NCI-H748 treated with DMSO at 0.1 percent for 48 hours (cell line): Measurements from ENCODE around the gene WNT9B.

Source experiments
- DNase-seq: peaks from one replicate; lab custom pipeline; 2025; lab: John Stamatoyannopoulos, UW

The WNT9B gene

DNA sequence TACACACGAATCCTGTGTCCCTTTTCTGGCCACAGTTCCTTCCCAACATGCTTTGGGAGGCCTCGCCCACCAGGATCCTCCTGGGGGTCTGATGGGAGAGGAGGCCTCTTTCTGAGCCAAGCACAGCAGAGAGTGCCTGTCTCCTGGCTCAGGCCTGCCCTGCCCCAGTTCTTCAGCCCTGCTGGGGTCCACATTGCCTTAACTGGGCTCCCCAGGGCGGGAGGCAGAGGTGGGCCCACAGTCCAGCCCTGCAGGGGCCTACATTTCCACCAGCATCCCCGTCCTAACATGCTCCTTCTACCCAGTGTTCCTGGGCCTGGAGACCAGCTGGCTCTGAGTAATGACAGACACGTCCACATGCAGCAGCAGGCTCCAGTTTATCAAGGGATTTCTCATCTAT lies 29.6 kb downstream of the WNT9B start:
- DNase-seq: no peak

- DNase-seq: no peak
Observed at GRCh38 chr17:46882666-46883065, 31.3 kb downstream of the WNT9B start.

- DNase-seq: no peak
Observed at GRCh38 chr17:46883871-46884520, 32.6 kb downstream of the WNT9B start.

DNA sequence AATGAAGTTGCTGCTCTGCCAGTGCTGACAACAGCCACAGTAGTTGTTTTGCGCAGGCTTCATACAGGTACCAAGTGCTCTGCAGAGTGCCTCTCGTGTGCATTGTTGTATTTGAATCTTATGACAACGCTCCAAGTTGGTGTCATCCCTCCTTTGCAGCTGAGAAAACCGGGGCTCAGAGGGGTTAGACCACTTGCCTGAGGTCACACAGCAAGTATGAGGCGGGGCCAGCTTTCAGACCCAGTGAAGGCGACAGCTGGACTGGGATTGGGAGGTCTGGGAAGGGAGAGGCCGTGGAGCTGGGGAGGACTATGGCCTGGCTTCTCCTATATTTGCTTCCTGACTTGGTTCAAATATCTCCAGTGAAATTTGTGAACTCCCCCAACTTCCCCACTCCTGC lies 33.2 kb downstream of the WNT9B start:
- DNase-seq: no peak

DNA sequence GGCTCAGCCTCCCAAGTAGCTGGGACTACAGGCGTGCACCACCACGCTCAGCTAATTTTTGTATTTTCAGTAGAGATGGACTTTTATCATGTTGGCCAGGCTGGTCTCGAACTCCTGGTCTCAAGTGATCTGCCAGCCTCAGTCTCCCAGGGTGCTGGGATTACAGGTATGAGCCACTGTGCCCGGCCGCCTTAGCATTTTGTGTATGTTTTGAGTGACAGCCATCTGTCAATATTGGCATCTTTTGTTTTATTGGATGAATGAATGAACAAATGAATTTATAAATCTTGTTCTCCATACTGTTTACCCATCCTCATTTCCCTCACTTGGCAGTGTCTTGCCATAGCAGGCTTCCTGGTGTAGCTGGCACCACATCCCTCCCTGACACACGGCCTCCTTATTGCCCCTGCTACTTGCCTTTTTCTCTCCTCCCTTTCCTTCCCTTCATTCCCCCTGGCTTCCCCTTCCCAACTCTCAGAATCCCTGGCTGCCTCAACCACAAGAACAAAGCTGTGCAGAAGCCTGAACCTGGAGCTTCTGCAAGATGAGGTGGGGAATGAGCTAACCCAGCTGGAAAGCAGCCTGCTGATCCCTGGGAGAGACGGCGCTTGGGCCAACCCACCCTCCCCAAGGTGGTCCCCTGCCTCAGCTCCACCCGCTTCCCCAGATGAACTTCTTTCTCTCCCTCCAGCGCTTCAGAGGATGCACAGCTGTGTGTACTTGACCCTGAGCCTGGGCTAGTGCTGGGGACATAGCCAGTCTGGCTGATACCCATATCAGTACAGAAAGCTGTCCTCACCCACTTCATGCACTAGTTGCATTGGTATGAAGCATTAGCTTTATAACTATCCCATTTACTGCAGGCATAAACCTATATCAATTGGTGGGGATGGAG lies 34.3 kb downstream of the WNT9B start:
- no peak for DNase-seq

DNA sequence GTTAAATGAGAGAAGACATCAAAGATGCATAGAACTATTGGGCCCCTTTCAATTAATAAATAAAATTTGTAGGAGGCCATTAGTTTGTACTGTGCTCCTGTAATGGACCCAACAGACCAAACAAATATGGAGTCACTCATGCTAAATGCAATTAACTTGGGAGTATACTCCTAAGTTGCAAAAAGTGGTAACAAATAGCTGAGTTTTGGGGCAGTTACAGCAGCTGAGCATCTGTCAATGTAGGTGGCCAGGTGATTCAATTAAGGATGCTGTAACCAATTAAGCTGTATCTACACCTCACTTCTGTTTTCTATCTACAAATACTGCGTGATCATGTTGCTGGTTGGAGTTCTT lies 34.9 kb downstream of the WNT9B start:
- DNase-seq: no peak

DNA sequence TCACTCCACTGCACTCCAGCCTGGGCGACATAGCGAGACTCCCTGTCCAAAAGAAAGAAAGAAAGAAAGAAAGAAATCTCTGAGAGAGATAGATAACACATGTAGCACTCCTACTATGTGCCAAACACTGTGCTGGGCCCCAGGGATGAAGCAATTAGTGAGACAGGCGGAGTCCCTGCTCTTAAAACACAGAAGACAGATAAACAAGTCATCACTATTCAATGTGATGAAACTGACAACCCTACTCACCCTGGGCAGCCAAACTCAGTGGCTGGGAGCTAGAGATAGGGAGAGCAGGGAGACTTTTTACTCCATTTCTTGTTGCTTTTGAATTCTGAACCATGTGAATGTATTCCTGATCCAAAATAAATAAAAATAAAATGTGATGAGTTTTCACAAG lies 36.3 kb downstream of the WNT9B start:
- DNase-seq: no peak

GRCh38 chr17:46888727-46889126 lies 37.3 kb downstream of the WNT9B start:
- DNase-seq: no peak

DNA sequence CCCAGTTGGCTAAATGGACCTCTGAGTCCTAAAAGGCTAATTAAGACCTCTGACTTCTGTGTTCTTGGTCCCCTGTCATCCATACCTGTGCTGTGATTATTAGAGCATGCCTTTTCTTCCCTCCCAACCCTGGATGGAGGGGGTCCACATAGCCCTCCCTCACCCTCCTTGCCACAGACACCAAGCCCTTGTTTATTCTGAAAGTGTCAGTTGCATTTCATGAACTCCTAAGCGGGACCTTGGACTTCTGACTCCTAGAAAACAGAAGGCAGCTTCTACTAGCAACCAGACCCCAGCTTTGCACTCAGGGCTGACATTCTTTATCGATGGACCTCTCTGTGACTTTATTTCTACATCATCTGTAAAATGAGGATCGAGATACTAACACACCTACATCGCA lies 38.1 kb downstream of the WNT9B start:
- no peak for DNase-seq

GRCh38 chr17:46889992-46890564 lies 38.7 kb downstream of the WNT9B start:
- no peak for DNase-seq

DNA sequence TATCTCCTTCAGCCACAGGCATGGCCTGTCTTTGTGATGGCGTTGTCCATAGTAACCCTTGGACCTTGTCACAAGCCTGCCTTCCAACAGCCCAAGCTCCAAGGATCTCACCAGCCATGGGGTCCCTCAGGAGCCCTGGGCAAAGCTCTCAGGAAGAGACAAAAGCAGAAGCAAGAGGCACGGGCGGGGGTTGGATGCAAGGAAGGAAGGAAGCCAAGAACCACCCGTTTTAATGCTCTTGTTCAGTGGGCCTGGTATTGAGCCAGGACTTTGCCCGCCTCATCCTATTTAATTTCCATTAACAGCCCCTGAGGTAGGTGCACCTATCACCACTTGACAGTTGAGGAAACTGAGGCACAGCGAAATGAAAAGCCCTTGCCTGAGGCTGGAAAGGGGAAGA lies 39.3 kb downstream of the WNT9B start:
- DNase-seq: no peak

DNA sequence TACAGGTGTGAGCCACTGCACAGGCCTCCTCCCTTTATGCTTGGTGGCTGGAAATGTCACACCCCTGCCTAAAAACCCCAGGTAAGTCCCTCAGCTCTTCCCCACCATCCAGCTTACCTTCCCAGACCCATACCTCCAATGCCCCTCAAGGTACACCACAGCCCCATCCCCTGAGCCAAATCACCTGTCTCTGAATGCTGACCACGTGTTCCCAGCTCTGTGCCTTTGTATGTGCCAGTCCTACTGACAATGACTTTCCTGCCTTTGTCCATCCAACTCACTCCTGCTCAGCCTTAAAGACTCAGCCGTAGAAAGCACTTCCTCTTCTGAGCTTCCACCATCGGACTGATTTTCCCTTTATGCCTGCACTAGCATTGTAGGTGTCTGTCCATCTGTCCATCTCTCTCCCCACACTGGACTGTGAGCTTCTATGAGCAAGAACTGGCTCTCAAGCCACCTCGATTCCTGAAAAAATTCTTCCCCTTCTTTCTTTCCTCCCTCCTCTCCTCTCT lies 40.9 kb downstream of the WNT9B start:
- DNase-seq: no peak

DNA sequence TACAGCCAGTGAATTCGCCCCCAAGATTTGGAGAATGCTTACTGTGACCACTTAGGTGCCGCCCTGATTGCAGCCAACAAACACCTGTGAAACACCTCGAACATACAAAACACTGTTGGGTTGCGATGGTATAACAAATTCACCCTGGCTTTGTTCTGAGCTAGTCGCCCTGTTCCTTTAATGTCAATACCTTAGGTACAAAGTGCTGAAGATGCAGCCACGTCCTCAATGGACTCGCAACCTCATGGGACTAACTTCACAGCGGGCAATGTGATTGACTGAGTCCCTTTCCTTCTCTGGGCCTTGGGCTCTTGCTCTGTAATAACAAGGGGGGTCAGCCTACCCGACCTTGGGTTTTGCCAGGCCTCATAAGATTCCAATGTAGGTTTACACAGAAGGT lies 42.6 kb downstream of the WNT9B start:
- no peak for DNase-seq

- no peak for DNase-seq
Observed at GRCh38 chr17:46894476-46895151, 43.2 kb downstream of the WNT9B start.

- no peak for DNase-seq
Observed at GRCh38 chr17:46895171-46895570, 43.8 kb downstream of the WNT9B start.

- DNase-seq: no peak
Observed at GRCh38 chr17:46896991-46897390, 45.6 kb downstream of the WNT9B start.

DNA sequence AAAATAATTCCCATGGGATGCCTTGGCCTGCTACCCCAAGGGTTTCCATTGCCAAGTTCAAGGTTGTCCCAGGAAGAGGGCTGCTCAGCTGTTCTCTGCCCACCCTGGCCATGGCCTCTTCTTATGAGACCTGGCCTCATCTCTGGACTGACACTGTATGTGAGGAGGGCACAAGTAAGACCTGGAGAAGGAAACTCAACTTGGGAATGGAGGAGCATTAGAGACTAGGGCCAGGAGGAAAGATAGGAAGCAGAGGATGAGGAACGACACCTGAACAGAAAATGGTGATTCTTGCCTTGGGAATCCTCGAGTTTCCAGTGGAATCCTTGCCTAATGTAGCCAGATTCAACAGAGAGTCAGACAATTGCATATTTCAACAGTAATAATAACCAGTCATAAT lies 47.0 kb downstream of the WNT9B start:
- no peak for DNase-seq

DNA sequence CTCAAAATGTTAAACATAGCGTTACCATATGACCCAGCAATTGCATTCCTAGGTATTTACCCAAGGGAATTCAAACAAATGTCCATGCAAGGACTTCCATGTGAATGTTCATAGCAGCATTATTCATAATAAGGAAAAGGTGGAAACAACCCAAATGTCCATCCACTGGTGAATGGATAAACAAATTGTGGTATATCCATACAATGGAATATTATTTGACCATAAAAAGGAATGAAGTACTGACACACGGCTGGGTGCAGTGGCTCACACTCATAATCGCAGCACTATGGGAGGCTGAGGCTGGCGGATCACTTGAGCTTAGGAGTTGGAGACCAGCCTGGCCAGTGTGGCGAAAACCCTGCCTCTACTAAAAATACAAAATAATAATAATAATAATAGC lies 47.5 kb downstream of the WNT9B start:
- no peak for DNase-seq

DNA sequence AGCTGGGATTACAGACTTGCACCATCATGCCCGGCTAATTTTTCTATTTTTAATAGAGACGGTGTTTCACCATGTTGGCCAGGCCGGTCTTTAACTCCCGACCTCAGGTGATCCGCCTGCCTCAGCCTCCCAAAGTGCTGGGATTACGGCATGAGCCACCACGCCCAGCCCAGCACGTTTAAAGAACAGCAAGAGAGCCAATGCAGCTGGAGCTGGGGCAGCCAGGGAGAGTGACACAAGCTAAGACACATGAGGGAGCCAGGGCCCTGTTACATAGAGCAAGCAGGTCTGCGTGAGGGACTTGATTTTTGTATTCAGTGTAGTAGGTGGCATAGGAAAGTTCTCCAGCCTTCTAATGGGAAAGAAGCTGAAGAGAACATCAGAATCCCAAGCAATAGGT lies 49.9 kb downstream of the WNT9B start:
- DNase-seq: no peak

- DNase-seq: no peak
Observed at GRCh38 chr17:46903762-46904672, 52.6 kb downstream of the WNT9B start.

- no peak for DNase-seq
Observed at GRCh38 chr17:46908068-46908737, 56.8 kb downstream of the WNT9B start.
